AG09309 (cell line): Measurements from ENCODE around the gene ZNF850.
"Not testable (repeated sequence)": the region's sequence is repeated elsewhere in the genome, so short reads cannot be mapped to it uniquely, and the experiment has no call there.

Source experiments
- DNase-seq: peaks from one replicate; pipeline ENCODE4 v3.0.0-alpha.2; 2010; ENCODE audit warnings: low read depth
- H3K4me3 ChIP-seq: 2 replicates; pipeline ENCODE4 v1.5.1; 2011; ENCODE audit warnings: mild to moderate bottlenecking, low read depth, low read length, moderate library complexity; ENCODE audit not compliant: control insufficient read depth
- CTCF ChIP-seq: IDR thresholded peaks from 2 replicates; pipeline ENCODE4 v1.5.1; 2011; ENCODE audit warnings: mild to moderate bottlenecking, low read depth, low read length, inconsistent platforms; ENCODE audit not compliant: insufficient read depth, control insufficient read depth; ENCODE audit errors: missing control alignments

The ZNF850 gene

GRCh38 chr19:36796714-36796992 lies 24.0 kb upstream of the ZNF850 start:
- no peak for DNase-seq
- peak overlapping the region; percentile 56 for H3K4me3 ChIP-seq
- no peak for TF ChIP-seq CTCF

- H3K4me3 ChIP-seq, DNase-seq: not testable (repeated sequence)
Observed at GRCh38 chr19:36791420-36792141, 19.0 kb upstream of the ZNF850 start.

- TF ChIP-seq CTCF, result no peak
- no peak for DNase-seq
- no peak overlapping the region for H3K4me3 ChIP-seq
Observed at GRCh38 chr19:36775768-36776167, 3.2 kb upstream of the ZNF850 start.

GRCh38 chr19:36773223-36773579 lies 594 bp upstream of the ZNF850 start:
- peak overlapping the region; percentile 81 for H3K4me3 ChIP-seq
- no peak for DNase-seq
- TF ChIP-seq CTCF, result no peak

- no peak for TF ChIP-seq CTCF
- peak overlapping the region; percentile 81 for H3K4me3 ChIP-seq
- peak; percentile 18 for DNase-seq
Observed at GRCh38 chr19:36771261-36772231, 1.1 kb downstream of the ZNF850 start.

GRCh38 chr19:36750066-36750691 lies 22.4 kb downstream of the ZNF850 start:
- H3K4me3 ChIP-seq, result no peak overlapping the region

GRCh38 chr19:36749613-36750012 lies 23.0 kb downstream of the ZNF850 start:
- not testable (repeated sequence) for DNase-seq, H3K4me3 ChIP-seq

More at GRCh38 chr19:36750066-36750691, 22.4 kb downstream of the ZNF850 start:
- TF ChIP-seq CTCF, result no peak
- no peak for DNase-seq
